ENCODE results near the gene ZNF865.
"Not testable (repeated sequence)": the region's sequence is repeated elsewhere in the genome, so short reads cannot be mapped to it uniquely, and the experiment has no call there.

ZNF865 gene

DNA sequence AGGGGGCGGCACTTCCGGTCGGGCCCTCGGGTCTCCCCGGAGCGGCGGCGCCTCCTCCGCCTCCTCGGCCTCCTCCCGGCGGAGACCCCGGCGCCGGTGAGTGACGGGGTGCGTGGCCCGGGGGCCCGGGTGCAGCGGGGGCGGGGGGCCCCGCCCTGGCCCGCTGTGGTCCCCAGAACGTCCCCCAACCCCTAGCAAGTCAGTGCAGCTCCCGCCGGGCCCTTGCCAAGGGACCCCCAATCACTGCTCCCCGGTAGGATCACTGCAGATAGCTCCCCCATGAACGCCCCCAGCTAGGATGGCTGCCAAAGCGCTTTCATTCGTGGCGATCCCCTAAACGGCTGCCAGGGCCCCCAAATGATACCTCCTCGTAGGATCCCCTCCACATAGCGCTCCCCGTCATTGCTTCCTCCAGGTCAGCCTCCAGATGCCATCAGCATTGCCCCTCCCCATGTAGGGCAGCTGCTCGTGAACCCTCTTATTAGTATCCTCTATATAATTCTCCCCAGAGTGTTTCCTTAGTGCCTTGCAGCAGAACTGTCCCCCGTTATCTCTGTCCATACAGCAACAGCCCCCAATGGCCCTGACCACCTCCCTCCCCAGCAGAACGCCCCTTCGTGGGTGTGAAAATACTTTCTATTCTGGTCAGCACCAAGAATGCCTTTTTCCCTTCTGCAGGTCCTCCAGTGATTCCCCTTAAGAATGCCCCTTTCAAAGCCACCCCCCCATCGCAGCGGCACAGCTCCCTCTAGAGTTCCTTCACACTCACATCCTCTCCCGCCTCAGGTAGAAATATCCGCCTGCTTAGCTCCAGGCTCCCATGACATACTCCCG, at the start of gene ZNF865:
ZNF865 (plus strand) TSS at position 11 of the 834 bp plus-strand sequence. CDS start 7,972 bp downstream, outside the sequence.
- peak; percentile 75 for DNase-seq

DNA sequence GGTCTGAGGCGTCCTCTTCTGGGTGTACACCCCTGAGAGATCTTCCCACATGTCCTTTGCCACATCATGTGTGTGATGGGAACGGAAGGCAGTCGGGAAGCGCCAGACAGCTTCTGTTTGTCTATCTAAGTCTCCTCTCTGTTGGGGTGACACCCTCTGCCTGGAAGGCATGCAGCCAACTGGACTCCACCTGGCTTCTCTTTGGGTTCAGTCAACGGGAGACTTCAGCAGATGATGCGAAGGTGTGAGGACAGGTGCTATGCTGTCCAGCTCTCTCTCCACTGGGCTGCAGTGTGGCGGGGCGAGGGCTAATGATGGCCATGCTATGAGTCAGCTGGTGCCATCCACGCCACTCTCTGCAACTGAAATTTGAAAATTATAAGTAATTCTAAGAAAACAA, 45.8 kb upstream of the ZNF865 start:
- no peak for DNase-seq

DNA sequence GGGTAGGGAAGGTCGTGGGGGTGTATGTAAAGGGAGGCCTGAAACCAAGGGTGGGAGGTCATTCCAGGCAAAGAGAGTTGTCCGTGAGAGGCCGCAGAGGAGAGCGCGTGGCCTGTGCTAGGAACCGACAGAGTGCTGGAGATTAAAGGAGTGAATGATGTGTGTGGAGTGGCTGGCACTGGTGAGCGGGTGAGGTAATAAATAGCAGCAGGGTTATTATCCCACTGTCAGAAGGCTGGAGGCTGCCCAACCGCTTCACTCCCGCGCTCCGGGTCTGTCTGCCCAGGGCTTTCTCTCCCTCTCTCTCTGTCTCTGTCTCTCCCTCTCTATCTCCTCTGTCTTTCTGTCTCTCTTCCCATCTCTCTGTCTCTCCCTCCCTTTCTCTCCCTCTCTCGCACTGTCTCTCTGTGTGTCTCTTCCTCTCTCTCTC, 42.2 kb upstream of the ZNF865 start:
- DNase-seq: no peak

DNA sequence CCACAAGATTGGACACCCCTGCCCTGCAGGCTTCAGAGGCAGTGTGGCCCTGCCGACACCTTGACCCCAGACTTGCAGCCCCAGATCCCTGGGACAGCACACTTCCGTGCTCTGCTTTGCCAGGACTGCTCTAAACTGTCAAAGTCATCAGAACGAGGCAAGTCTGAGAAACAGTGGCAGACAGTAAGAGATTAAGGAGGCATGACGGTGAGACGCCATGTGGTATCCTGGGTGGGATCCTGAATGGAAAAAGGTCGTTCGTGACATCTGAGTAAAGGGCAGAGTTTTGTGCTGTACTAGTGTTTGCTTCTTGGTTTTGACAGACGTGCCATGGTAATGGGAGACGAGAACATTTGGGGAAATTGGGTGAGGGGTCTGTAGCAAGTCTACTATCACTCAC, 38.6 kb upstream of the ZNF865 start:
- no peak for DNase-seq

DNA sequence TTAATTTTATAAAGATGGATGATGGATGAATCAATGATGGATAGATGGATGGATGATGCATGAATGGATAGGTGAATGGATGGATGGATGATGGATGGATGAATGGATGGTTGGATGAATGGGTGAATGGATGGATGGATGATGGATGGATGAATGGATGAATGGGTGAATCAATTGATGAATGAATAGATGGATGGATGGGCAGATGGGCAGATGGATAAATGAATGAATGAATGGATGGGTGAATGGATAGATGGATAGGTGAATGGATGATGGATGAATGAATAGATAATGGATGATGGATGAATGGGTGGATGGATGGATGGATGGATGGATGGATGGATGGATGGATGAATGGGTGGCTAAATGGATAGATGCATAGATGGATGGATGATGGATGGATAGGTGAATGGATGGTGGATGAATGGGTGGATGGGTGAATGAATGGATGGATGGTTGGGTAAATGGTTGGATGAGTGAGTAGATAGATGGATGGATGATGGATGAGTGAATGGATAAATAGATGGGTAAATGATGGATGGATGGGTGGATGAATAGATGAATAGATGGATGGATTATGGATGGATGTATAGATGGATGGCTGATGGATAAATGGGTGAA, 37.6 kb upstream of the ZNF865 start:
- no peak for DNase-seq

DNA sequence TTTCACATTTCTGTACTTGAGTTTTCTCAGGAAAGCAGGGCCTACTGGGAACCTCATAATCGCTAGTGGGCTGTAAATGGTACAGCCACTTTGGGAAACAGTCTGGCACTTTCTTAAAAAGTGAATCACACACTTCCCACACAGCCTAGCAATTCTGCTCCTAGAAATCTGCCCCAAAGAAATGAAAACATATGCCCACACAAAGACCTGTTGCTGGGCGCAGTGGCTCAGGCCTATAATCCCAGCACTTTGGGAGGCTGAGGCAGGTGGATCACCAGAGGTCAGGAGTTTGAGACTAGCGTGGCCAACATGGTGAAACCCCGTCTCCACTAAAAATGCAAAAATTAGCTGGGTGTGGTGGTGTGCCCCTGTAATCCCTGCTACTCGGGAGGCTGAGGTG, 36.0 kb upstream of the ZNF865 start:
- not testable (repeated sequence) for DNase-seq

DNA sequence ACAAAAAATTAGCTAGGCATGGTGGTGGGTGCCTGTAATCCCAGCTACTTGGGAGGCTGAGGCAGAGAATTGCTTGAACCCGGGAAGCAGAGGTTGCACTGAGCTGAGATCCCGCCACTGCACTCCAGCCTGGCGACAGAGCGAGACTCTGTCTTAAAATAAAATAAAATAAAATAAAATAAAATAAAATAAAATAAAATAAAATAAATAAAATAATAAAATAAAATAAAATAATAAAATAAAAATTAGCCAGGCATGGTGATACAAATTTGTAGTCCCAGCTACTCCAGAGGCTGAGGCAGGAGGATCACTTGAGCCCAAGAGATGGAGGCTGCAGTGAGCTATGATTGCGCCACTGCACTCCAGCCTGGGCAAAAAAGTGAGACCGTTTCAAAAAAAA, 31.5 kb upstream of the ZNF865 start:
- DNase-seq: not testable (repeated sequence)

DNA sequence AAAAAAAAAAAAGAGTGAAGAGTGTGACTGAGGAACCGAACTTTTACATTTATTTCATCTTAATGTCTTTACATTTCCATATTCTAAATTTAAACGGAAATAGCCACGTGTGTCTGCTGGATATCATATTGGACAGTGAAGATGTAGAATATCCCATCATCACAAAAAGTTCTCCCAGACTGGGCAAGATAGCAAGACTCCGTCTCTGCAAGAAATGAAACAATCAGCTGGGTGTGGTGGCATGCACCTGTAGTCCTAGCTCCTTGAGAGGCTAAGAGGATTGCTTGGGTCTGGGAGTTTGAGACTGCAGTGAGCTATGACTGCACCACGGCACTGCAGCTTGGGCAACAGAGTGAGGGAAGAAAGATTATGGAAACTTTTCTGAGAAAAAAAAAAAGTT, 28.7 kb upstream of the ZNF865 start:
- DNase-seq: no peak

DNA sequence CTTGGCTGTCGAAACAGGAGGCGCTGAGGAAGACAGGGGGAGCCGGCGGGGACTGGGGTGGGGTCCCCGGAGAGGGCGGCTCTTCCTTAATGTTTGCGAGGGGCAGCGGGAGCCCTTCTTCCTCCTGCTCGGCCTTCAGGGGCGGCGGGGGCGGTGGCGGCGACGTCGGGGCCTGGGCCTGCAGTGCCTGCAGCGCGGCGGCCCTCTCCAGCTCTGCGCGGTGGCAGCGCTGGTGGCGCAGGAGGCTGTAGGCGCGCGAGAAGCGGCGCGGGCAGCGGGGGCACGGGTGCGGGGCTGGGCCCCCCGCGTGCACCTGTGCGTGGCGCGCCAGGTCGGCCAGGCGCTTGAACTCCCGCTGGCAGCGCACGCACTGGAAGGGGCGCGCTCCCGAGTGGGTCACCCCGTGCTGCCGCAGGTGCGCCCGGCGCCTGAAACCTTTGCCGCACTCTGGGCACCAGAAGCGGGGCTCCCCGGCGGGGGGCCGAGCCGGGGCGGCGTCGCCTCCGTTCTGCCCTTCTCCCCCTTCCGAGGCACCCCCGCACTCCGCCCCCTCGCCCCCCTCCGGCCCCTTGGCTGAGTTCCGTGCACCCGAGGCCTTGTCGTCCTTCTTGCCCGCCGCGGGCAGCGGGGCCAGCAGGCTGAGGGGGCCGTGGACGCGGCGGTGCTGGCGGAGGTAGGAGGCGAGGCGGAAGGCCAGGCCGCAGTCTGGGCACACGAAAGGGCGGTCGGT, 27.3 kb upstream of the ZNF865 start:
- DNase-seq: no peak

DNA sequence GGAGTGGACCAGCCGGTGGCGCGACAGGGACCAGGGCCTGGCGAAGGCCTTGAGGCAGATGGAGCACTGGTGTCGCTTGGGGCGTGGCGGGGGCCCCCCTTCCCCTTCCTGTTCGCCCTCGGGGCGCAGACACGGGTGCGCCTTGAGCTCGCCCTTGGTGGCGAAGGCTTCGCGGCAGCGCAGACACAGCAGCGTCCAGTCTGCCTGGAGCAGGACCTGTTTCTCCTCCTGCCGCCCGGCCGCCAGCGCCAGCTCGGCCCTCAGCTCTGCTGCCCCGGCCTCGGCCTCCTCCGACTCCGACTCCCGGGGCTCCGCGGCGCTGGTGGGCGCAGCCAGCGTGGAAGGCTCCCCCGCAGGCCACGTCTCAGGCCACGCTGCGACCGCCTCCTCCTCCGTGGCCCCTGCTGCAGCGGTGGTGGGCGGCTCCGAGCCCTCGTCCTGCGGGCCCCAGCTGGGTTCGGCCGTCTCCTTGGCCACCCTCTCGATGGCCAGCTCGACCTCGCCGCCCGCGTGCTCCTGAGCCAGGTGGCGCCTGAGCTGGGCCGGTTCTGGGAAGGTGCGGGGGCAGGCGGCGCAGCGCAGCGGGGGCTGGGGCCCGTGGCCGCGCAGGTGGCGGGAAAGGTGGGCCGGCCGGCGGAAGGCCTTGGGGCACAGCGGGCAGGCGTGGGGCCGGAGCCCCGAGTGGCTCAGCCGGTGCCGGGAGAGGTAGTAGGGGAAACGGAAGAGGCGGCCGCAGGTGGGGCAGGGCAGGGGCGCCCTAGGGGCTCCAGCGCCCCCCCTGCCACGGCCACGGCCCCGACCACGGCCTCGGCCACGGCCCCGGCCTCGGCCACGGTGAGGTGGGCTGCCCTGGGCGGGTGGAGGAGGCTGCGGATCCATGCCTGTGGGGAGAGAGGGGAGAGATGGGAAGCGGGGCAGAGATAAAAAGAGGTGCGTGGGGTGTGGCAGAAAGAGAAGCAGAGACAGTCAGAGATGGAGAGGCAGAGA, 26.4 kb upstream of the ZNF865 start:
- no peak for DNase-seq

DNA sequence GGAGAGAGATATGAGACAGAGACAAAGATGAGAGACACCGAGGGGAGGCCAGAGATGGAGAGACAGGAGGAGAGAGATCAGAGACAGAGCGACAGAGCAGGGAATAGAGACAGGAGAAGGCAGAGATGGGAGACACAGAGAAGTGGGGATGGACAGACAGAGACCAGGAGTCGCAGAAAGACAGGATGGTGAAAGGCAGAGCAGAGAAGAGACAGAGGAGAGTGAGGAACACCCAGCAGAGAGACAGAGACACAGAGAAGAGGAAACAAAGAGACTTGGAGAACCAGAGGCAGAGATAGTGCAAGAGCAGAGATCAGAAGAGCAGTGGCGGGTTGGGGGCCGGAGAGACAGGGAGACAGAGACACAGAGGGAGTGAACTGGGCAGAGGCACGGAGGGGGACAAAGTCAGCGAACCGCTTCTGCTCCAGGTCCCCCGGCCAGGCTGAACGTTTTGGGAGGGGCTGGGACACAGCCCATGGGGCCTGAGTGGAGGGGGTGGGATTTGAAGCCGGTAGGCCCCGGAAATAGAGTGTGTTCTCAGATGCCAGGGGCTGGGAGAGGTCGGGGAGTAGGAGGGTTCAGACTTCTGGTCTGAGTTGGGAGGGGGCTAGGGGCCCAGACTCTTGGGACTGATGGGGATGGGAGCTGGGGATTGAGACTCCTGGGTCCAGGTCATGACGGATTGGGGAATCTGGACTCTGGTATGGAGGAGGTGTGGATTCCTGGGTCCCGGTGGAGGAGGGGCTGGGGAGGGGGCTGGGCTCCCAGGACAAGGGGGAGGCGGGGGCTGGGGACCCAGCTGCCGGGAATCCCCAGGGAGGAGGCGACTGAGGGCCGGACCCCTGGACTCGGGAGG, 25.5 kb upstream of the ZNF865 start:
- no peak for DNase-seq

DNA sequence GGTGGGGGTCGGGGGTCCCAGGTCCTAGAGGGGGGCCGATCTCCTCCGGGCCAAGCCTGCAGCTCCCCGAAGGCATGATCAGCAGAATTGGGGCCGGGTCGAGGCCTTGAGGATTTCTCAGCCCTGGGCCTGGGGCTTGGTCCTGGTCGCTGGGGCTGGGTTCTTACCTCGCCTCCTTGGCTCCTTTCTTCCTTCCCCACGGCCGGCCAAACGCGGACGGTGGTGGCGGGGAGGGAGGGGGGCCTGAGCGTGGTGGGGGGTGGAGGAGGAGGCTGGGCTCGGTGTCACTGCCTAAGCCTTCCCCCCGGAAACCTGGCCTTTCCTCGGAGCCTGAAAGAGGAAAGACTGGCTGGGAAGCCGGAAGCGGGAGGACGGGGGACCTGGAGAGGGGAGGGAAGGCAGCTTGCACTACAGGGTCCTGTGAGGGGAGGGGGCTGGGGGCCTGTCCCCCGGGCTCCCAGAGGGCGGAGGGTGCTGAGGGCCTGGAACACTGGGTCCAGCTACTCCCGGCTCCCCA, 24.8 kb upstream of the ZNF865 start, which contains the start of gene ZNF579:
ZNF579 (minus strand) TSS at position 221 of the 517 bp plus-strand sequence. CDS start 1,209 bp downstream, outside the sequence.
- DNase-seq: peak; percentile 83

DNA sequence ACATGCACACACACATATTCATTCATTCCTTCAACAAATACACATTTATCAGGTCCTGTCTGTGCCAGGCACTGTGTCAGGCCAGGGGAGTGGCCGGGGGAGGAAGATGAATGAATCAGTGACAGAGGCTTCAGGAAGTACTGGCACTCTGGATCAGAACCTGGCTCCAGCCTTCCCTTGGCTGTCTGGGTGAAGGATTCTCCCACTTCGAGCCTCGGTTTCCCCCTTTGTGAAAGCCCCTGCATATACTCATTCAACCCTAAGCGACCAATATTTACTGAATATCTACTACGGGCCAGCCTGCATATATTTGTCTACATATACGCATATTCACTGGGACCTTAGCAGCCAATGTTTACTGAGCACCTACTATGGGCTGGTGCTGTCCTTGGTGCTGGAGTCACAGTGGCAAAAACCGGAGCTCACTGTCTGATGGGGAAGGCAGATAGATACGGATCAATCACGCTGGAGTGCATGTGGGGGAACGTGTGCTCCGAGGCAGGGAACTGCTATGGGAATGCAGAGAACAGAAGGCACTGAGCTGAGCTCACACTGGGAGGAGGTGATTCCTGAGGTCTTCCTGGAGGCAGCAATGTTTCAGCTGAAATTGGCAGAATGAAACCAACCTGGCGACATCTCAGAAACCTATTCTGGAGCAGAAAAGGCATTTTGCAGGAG, 24.2 kb upstream of the ZNF865 start:
- no peak for DNase-seq

DNA sequence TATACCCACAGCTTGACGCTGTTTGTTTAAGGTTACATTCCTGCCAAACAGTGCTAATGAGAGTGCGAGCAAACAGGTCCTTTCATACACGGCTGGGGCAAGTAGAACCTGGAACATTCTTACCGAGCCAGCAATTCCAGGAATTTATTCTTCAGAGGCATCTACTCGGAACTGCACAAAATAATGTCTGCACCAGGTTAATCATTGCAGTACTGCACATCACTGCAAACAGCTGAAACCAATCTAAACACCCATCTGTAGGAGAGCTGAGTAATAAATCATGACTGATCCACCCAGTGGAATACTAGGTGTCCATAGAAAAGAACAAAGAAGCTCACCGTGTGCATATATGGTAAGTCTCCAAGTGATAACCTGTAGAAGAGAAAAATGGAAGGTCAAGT, 23.6 kb upstream of the ZNF865 start:
- no peak for DNase-seq

DNA sequence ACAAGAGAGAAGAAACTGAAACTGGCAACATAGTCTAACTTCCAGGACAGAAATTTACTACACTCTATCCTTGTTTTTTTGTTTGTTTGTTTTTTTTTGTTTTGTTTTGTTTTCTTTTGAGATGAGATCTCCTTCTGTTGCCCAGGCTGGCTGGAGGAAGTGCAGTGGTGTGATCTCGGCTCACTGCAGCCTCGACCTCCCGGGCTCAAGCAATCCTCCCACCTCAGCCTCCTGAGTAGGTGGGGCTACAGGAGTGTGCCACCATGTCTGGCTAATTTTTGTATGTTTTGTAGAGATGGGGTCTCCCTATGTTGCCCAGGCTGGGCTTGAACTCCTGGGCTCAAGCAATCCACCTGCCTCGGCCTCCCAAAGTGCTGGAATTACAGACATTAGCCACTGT, 23.2 kb upstream of the ZNF865 start:
- DNase-seq: not testable (repeated sequence)

DNA sequence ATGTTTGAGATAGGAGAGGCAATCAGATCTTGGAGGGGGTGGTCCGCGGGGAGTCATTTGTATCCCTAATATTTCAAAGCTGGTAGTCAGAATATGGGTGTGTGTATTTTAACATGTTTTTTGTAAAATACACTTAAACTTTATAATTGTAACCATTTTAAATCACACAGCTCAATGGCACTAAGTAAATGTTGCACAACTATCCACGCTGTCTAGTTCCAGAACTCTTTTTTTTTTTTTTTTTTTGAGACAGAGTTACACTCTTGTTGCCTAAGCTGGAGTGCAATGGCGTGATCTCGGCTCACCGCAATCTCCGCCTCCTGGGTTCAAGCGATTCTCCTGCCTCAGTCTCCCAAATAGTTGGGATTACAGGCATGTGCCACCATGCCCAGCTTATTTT, 21.6 kb upstream of the ZNF865 start:
- peak; percentile 25 for DNase-seq

DNA sequence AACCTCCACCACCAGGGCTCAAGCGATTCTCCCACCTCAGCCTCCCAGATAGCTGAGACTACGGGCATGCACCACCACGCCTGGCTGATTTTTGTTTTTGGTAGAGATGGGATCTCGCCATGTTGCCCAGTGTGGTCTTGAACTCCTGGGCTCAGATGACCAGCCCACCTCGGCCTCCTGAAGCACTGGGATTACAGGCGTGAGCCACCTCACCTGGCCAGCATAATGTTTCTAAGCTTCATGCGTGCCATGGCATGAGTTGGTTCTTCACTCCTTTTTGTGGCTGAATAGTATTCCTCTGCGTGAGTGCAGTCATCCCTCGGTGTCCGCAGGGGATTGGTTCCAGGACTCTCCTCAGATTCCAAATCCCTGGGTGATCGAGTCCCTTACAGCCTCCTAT, 20.6 kb upstream of the ZNF865 start:
- DNase-seq: no peak

DNA sequence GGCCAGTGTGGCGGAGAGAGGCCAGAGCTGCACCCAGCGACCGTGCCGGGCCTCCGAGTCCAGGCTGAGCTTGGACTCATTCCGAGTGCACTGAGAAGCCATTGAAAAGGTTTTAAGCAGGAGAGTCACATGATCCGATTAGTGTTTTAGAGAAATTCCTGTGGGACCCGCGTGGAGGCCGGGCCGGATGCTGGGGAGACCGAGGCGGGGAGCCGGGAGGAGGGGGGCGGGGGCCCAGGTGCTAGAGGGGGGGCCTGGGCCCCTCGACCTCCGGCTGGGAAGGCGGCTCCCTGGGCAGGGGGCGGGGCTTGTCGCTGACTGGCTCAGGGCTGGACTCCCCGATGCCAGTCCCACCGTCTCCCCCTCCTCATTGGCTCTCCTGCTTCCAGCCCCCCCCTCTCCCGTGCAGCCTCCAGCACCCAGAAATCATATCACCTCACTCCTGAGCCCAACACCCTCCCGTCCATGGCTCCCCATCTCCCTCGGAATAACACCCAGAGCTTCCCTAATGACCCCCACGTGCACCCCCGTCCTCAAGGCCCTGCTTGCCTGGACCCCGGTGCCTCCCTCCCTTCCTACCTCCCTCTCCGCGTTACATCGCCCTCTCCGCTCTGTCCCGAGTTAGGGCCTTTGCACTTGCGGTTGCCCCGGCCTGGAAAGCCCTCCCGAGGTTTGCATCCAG, 19.6 kb upstream of the ZNF865 start:
- DNase-seq: no peak

DNA sequence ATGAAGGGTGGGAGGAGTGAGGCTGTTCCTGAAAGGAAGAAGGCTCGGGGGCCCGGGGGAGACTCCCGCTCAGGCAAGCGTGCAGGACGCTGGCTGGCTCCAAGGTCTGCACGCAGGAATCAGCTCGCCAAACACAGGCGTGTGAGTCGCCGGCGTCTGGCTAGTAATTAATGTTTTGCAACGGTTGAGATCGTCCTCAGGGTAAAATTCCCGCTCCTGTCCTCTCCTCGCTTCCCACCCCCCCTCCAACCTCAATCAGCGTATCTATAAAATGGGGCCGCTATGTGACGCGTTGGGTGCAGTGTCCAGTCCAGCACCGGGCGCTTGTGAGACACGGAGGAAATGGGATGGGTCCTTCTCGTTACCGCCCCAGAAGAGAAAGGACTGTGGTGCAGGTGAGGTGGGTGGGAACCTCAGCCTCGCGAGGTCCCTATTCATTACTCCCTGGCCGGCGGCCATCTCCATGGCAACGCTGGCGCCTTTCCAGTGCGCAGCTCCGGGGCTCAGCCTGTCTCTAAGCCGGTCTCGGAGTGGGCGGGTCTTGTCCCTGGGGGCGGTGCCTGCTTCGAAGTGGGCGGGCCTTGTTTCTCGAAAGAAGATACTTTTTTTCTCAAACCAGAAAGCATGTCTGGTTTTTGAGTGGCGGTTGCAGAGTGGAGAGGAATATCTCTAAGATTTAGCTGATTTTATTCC, 18.3 kb upstream of the ZNF865 start:
- DNase-seq: peak; percentile 96
